IgD-negative memory B cell (primary cell): ENCODE results near the gene BEGAIN. TPM values are rescaled to one million over a fixed set of nuclear protein-coding genes. Genes with fewer than 3 reads are reported as not detected.

Experiments
- H3K27ac Mint-ChIP-seq, 3 donors: one replicate each; pipeline ENCODE4 v1.8.0; 2020 to 2022; ENCODE audit warnings: mild to moderate bottlenecking in 3 of 3, mixed read lengths in 3 of 3, moderate library complexity in 1 of 3
- H3K27me3 Mint-ChIP-seq: one replicate; pipeline ENCODE4 v1.8.0; 2021; ENCODE audit warnings: mixed read lengths
- H3K36me3 Mint-ChIP-seq: one replicate; pipeline ENCODE4 v1.8.0; 2020; ENCODE audit warnings: mild to moderate bottlenecking, mixed read lengths
- H3K4me1 Mint-ChIP-seq, 3 donors: one replicate each; pipeline ENCODE4 v1.8.0; 2020 to 2022; ENCODE audit warnings: mixed read lengths in 3 of 3, mild to moderate bottlenecking in 1 of 3
- H3K4me3 Mint-ChIP-seq, 4 donors: one replicate each; pipeline ENCODE4 v1.8.0; 2020 to 2022; ENCODE audit warnings: mild to moderate bottlenecking in 4 of 4, mixed read lengths in 4 of 4, moderate library complexity in 3 of 4
- H3K9me3 Mint-ChIP-seq, 3 donors: one replicate each; pipeline ENCODE4 v1.8.0; 2020 to 2021; ENCODE audit warnings: mixed read lengths in 3 of 3, mild to moderate bottlenecking in 1 of 3
- polyA plus RNA-seq: library from polyadenylated mRNA; unstranded; fragments of 300-500 nt; fragmentation: Illumina TruSeq; gene quantifications from one replicate; pipeline ENCODE4 v1.2.3, GENCODE V29; 2021

Gene BEGAIN
- polyA plus RNA-seq, 1 donor from 2014 or later = 0.91 TPM

DNA sequence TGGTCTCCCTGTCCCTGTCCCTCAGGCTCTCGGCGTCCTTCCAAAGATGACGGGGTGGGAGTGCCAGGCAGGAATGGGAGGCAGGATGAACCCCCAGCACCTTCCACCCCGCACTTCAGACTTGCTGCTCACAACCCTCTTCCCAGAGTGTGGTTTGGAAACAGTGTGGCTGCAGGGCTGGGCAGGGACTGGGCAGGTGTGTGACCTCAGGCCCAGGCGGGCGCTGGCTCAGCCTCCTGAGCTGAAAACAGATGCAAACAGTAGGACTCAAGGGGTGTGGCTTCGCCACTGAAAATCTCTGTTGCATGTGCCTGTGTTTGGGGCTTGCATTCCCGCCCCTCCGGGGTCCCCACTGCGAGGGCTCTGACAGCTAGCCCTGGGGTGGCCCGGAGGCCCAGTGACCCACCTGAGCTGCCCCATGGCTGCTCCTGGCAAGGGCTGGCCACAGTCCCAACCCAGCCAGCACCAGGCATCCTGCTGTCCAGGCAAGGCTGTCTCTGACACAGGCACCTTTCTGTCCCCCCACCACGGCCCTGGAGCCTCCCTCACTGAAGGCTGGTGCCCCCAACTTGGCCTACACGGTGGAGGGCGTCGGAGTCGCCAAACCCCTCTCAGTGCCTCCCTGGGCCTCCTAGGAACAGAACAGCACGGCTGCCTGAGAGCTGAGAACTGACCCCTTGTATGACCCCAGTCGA lies 46.1 kb downstream of the BEGAIN start:
- Mint-ChIP-seq H3K4me3 (no peak overlapping the region), H3K4me1 (peaks cover 0 to 2% (median 0%) of the 10 kb centered on the region in 3 donors), H3K27ac (no peak overlapping the region), H3K36me3 (peaks cover under 1% of the 10 kb centered on the region), H3K27me3 (no peaks in the 10 kb centered on the region), H3K9me3 (no peaks in the 10 kb centered on the region)

- H3K4me3 Mint-ChIP-seq = no peak overlapping the region
- peak overlapping the region in 1 of 3 donors; percentile 53 for H3K27ac Mint-ChIP-seq
- no peaks in the 10 kb centered on the region for H3K9me3 Mint-ChIP-seq
- peaks cover 3% of the 10 kb centered on the region for H3K36me3 Mint-ChIP-seq
- H3K4me1 Mint-ChIP-seq = no peaks in the 10 kb centered on the region
- no peaks in the 10 kb centered on the region for H3K27me3 Mint-ChIP-seq
Measured at GRCh38 chr14:100540141-100540925, 46.9 kb downstream of the BEGAIN start.

- peaks cover 3% of the 10 kb centered on the region for H3K36me3 Mint-ChIP-seq
- no peaks in the 10 kb centered on the region for H3K27me3 Mint-ChIP-seq
- no peaks in the 10 kb centered on the region for H3K4me1 Mint-ChIP-seq
- peak overlapping the region in 1 of 3 donors; percentile 53 for H3K27ac Mint-ChIP-seq
- no peaks in the 10 kb centered on the region for H3K9me3 Mint-ChIP-seq
- no peak overlapping the region for H3K4me3 Mint-ChIP-seq
Measured at GRCh38 chr14:100539766-100540140, 47.5 kb downstream of the BEGAIN start.

DNA sequence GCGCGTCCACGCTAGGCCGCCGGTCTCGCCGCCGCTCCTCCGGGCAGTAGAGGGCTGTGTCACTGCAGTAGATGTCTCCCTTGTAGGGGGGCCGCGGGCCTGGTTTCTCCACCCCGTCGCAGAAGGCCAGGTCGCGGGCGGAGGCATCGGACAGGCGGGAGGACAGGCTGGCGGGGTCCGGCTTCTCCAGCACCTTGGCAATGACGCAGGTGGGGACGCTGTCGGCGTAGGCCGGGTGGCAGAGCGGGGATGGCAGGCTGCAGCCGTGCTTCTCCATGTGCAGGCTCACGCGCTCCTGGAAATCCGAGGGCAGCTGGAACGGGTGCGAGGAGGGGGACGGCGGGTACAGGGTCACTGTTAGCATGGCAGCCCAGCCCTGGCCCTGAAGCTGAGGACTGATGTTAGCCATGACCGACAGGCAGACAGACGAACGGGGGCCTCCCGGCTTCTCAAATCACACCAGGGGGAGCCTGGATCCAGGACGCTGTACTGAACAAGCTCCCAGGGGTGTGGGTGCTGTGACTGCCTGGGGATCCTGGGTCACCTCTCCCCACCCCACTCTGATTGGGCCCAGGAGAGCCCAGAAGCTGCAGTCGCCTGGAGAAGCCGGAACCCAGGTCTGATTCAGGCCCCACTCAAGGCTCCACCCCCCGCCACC lies 48.1 kb downstream of the BEGAIN start:
- Mint-ChIP-seq H3K4me1 (no peaks in the 10 kb centered on the region), H3K9me3 (no peaks in the 10 kb centered on the region), H3K27me3 (no peaks in the 10 kb centered on the region), H3K4me3 (no peak overlapping the region), H3K27ac (no peak overlapping the region), H3K36me3 (peaks cover 3% of the 10 kb centered on the region)

GRCh38 chr14:100538351-100539002 lies 48.7 kb downstream of the BEGAIN start:
- H3K27ac Mint-ChIP-seq = no peak overlapping the region
- H3K4me1 Mint-ChIP-seq = no peaks in the 10 kb centered on the region
- no peak overlapping the region for H3K4me3 Mint-ChIP-seq
- H3K36me3 Mint-ChIP-seq = peaks cover 3% of the 10 kb centered on the region
- H3K27me3 Mint-ChIP-seq = no peaks in the 10 kb centered on the region
- H3K9me3 Mint-ChIP-seq = no peaks in the 10 kb centered on the region

DNA sequence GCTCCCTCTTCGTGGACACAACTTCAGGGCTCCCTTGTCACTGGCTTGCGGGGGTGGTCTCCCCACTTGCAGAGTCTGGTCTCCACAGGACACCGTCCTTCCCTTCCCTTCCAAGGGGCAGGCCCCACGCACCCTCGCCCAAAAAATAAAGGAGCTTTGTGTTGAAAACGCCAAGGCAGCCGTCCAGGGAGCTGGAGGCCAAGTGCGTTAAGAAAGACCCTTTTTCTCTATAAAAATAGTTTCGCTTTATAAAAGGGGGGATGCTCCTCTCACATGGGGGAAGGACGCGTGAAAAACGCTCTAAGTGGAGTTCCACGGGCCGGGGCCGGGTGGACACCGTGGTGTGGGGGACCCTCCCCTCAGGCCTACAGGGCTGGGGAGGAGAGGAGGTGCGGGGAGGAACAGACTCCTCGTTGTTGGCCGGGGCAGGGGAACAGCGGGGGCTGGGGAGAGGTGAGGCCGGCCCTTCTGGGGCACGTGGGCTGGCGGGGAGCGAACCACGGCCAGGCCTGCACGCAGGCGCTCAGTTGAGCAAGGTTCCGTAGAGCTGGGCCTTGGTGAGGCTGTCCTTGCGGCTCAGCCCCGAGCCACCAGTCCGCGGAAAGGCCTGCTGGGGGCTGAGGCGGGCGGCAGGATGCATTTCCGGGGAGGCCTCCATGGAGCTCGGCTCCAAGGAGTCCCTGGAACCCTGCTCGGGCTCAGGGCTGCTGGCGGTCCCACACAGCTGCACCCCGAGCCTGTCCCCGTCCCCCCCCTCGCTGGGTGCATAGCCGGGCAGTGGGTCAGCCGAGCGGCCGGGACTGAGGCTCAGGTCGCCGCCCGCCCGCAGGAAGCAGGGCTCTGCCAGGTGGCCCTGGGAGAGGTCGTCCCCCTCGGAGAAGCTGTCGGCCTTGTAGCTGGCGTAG lies 49.5 kb downstream of the BEGAIN start:
- Mint-ChIP-seq H3K9me3 (no peaks in the 10 kb centered on the region), H3K36me3 (peaks cover 3% of the 10 kb centered on the region), H3K27ac (no peak overlapping the region), H3K4me1 (no peaks in the 10 kb centered on the region), H3K4me3 (no peak overlapping the region), H3K27me3 (no peaks in the 10 kb centered on the region)

- H3K36me3 Mint-ChIP-seq = peaks cover 3% of the 10 kb centered on the region
- no peaks in the 10 kb centered on the region for H3K27me3 Mint-ChIP-seq
- H3K9me3 Mint-ChIP-seq = no peaks in the 10 kb centered on the region
- H3K4me1 Mint-ChIP-seq = no peaks in the 10 kb centered on the region
- H3K4me3 Mint-ChIP-seq = no peak overlapping the region
- H3K27ac Mint-ChIP-seq = no peak overlapping the region
Measured at GRCh38 chr14:100536721-100537445, 50.3 kb downstream of the BEGAIN start.

GRCh38 chr14:100536121-100536510 lies 51.1 kb downstream of the BEGAIN start:
- Mint-ChIP-seq H3K9me3 (no peaks in the 10 kb centered on the region), H3K4me1 (no peaks in the 10 kb centered on the region), H3K27me3 (no peaks in the 10 kb centered on the region), H3K36me3 (peaks cover 3% of the 10 kb centered on the region), H3K4me3 (peak overlapping the region in 1 of 4 donors; percentile 54), H3K27ac (no peak overlapping the region)

- peak overlapping the region in 1 of 4 donors; percentile 54 for H3K4me3 Mint-ChIP-seq
- no peaks in the 10 kb centered on the region for H3K9me3 Mint-ChIP-seq
- peaks cover 3% of the 10 kb centered on the region for H3K36me3 Mint-ChIP-seq
- H3K4me1 Mint-ChIP-seq = no peaks in the 10 kb centered on the region
- no peak overlapping the region for H3K27ac Mint-ChIP-seq
- H3K27me3 Mint-ChIP-seq = no peaks in the 10 kb centered on the region
Measured at GRCh38 chr14:100535287-100536120, 51.7 kb downstream of the BEGAIN start.

- H3K4me3 Mint-ChIP-seq = no peak overlapping the region
- no peaks in the 10 kb centered on the region for H3K9me3 Mint-ChIP-seq
- H3K36me3 Mint-ChIP-seq = peaks cover 3% of the 10 kb centered on the region
- H3K27me3 Mint-ChIP-seq = no peaks in the 10 kb centered on the region
- no peaks in the 10 kb centered on the region for H3K4me1 Mint-ChIP-seq
- no peak overlapping the region for H3K27ac Mint-ChIP-seq
Measured at GRCh38 chr14:100534528-100535286, 52.5 kb downstream of the BEGAIN start.

- Mint-ChIP-seq H3K27me3 (no peaks in the 10 kb centered on the region), H3K4me1 (no peaks in the 10 kb centered on the region), H3K27ac (peak overlapping the region in 1 of 3 donors; percentile 53), H3K36me3 (peaks cover 3% of the 10 kb centered on the region), H3K9me3 (no peaks in the 10 kb centered on the region), H3K4me3 (no peak overlapping the region)
Measured at GRCh38 chr14:100533656-100534485, 53.3 kb downstream of the BEGAIN start.
